ENCODE data around the gene TENM4.
"Not testable (repeated sequence)": the region's sequence is repeated elsewhere in the genome, so short reads cannot be mapped to it uniquely, and the experiment has no call there.

TENM4 gene

GRCh38 chr11:78830277-78830819 lies 610.5 kb downstream of the TENM4 start:
- Histone ChIP-seq H3K79me2 (ENCODE audit: control insufficient read depth, low read length) (no peaks in the 10 kb centered on the region), H3K27ac (ENCODE audit: low read depth, low read length) (no peak overlapping the region)

GRCh38 chr11:78829146-78829545 lies 611.7 kb downstream of the TENM4 start:
- Histone ChIP-seq H3K9me2 (replicated peaks; ENCODE audit: control insufficient read depth, low read length) (no peaks in the 10 kb centered on the region), H4K20me1 (ENCODE audit: control insufficient read depth, insufficient read depth, low read depth, low read length) (no peaks in the 10 kb centered on the region), H3K4me3 (ENCODE audit: low read length) (no peak overlapping the region), H3K79me2 (ENCODE audit: control insufficient read depth, low read length) (no peaks in the 10 kb centered on the region), H3K27me3 (ENCODE audit: control insufficient read depth, low read length) (no peaks in the 10 kb centered on the region), H3K9me3 (ENCODE audit: control insufficient read depth, insufficient read depth, low read length) (no peaks in the 10 kb centered on the region), H3K36me3 (ENCODE audit: control insufficient read depth, low read length) (no peaks in the 10 kb centered on the region), H3F3A (ENCODE audit: control insufficient read depth, insufficient read depth) (no peaks in the 10 kb centered on the region), H3K4me2 (ENCODE audit: low read length) (no peak overlapping the region), H3K27ac (ENCODE audit: low read depth, low read length) (no peak overlapping the region), H3K4me1 (ENCODE audit: control insufficient read depth, low read length) (no peaks in the 10 kb centered on the region)
- no peak for TF ChIP-seq CTCF (IDR thresholded peaks at IDR 0.05; ENCODE audit: low read depth, low read length, poor library complexity, severe bottlenecking)
- TF ChIP-seq EZH2phosphoT487 (IDR thresholded peaks at IDR 0.05; ENCODE audit: borderline replicate concordance, low read length): no peak

More at GRCh38 chr11:78830277-78830819, 610.5 kb downstream of the TENM4 start:
- Histone ChIP-seq H4K20me1 (ENCODE audit: control insufficient read depth, insufficient read depth, low read depth, low read length) (no peaks in the 10 kb centered on the region), H3K4me1 (ENCODE audit: control insufficient read depth, low read length) (no peaks in the 10 kb centered on the region), H3K4me2 (ENCODE audit: low read length) (no peak overlapping the region), H3K9me2 (replicated peaks; ENCODE audit: control insufficient read depth, low read length) (no peaks in the 10 kb centered on the region), H3F3A (ENCODE audit: control insufficient read depth, insufficient read depth) (no peaks in the 10 kb centered on the region), H3K9me3 (ENCODE audit: control insufficient read depth, insufficient read depth, low read length) (no peaks in the 10 kb centered on the region), H3K27me3 (ENCODE audit: control insufficient read depth, low read length) (no peaks in the 10 kb centered on the region; the same call in 1 of the 2 replicates), H3K36me3 (ENCODE audit: control insufficient read depth, low read length) (no peaks in the 10 kb centered on the region), H3K4me3 (ENCODE audit: low read length) (no peak overlapping the region)
- TF ChIP-seq CTCF (IDR thresholded peaks at IDR 0.05; ENCODE audit: low read depth, low read length, poor library complexity, severe bottlenecking): no peak
- TF ChIP-seq EZH2phosphoT487 (IDR thresholded peaks at IDR 0.05; ENCODE audit: borderline replicate concordance, low read length): no peak

GRCh38 chr11:78828676-78829075 lies 612.2 kb downstream of the TENM4 start:
- Histone ChIP-seq H3K4me1 (ENCODE audit: control insufficient read depth, low read length) (no peaks in the 10 kb centered on the region), H3K4me2 (ENCODE audit: low read length) (no peak overlapping the region), H3K4me3 (ENCODE audit: low read length) (no peak overlapping the region)

GRCh38 chr11:78827291-78827690 lies 613.5 kb downstream of the TENM4 start:
- not testable (repeated sequence) for H3K27me3 ChIP-seq (ENCODE audit: control insufficient read depth, low read length); H3K9me2 ChIP-seq (replicated peaks; ENCODE audit: control insufficient read depth, low read length); H3K27ac ChIP-seq (ENCODE audit: low read depth, low read length); H4K20me1 ChIP-seq (ENCODE audit: control insufficient read depth, insufficient read depth, low read depth, low read length); H3K4me3 ChIP-seq (ENCODE audit: low read length); H3K79me2 ChIP-seq (ENCODE audit: control insufficient read depth, low read length); H3K4me2 ChIP-seq (ENCODE audit: low read length); H3K36me3 ChIP-seq (ENCODE audit: control insufficient read depth, low read length); H3K9me3 ChIP-seq (ENCODE audit: control insufficient read depth, insufficient read depth, low read length); H3F3A ChIP-seq (ENCODE audit: control insufficient read depth, insufficient read depth); H3K4me1 ChIP-seq (ENCODE audit: control insufficient read depth, low read length)

More at GRCh38 chr11:78828676-78829075, 612.2 kb downstream of the TENM4 start:
- H3K27ac ChIP-seq (ENCODE audit: low read depth, low read length): no peak overlapping the region
- TF ChIP-seq CTCF (IDR thresholded peaks at IDR 0.05; ENCODE audit: low read depth, low read length, poor library complexity, severe bottlenecking) (no peak), EZH2phosphoT487 (IDR thresholded peaks at IDR 0.05; ENCODE audit: borderline replicate concordance, low read length) (no peak)
- no peaks in the 10 kb centered on the region for H3K36me3 ChIP-seq (ENCODE audit: control insufficient read depth, low read length)
- no peaks in the 10 kb centered on the region for H4K20me1 ChIP-seq (ENCODE audit: control insufficient read depth, insufficient read depth, low read depth, low read length)
- no peaks in the 10 kb centered on the region for H3F3A ChIP-seq (ENCODE audit: control insufficient read depth, insufficient read depth)
- H3K79me2 ChIP-seq (ENCODE audit: control insufficient read depth, low read length): no peaks in the 10 kb centered on the region
- H3K27me3 ChIP-seq (ENCODE audit: control insufficient read depth, low read length): no peaks in the 10 kb centered on the region
- H3K9me2 ChIP-seq (replicated peaks; ENCODE audit: control insufficient read depth, low read length): no peaks in the 10 kb centered on the region
- no peaks in the 10 kb centered on the region for H3K9me3 ChIP-seq (ENCODE audit: control insufficient read depth, insufficient read depth, low read length)

Measured in DOHH2 (cell line).